Neural cell (in vitro differentiated cells): ENCODE results near the gene ODF2L. TPM values are rescaled to one million over a fixed set of nuclear protein-coding genes. Genes with fewer than 3 reads are reported as not detected.

ENCODE experiments used
- H2AFZ ChIP-seq: fragments of 200-600, 300-800 bp; sonication (generic), shearing (Covaris generic); 2 replicates; pipeline ENCODE4 v1.6.0; 2014; ENCODE audit warnings: low read depth, mild to moderate bottlenecking, antibody characterized with exemption, low read length, moderate library complexity
- H3F3A ChIP-seq: fragments of 200-600 bp; shearing (Covaris generic); 2 replicates; pipeline ENCODE4 v1.6.1; 2016; ENCODE audit warnings: mild to moderate bottlenecking, moderate library complexity, mixed read lengths, antibody characterized with exemption, low read length; ENCODE audit not compliant: insufficient read depth, poor library complexity, severe bottlenecking
- H3K27ac ChIP-seq: fragments of 200-600, 300-800 bp; sonication (generic), shearing (Covaris generic); 2 replicates; pipeline ENCODE4 v1.5.1; 2014; ENCODE audit warnings: mild to moderate bottlenecking, low read length, moderate library complexity
- H3K27me3 ChIP-seq: fragments of 300-800, 200-600 bp; sonication (generic), shearing (Covaris generic); 2 replicates; pipeline ENCODE4 v1.6.0; 2014; ENCODE audit warnings: mild to moderate bottlenecking, low read depth, low read length, moderate library complexity; ENCODE audit not compliant: insufficient read depth
- H3K36me3 ChIP-seq: fragments of 300-800, 200-600 bp; sonication (generic), shearing (Covaris generic); 2 replicates; pipeline ENCODE4 v1.5.1; 2014; ENCODE audit warnings: mild to moderate bottlenecking, antibody characterized with exemption, low read length, moderate library complexity; ENCODE audit not compliant: insufficient read depth
- H3K4me2 ChIP-seq: fragments of 300-800, 200-600 bp; sonication (generic), shearing (Covaris generic); 2 replicates; pipeline ENCODE4 v1.6.0; 2014; ENCODE audit warnings: mild to moderate bottlenecking, low read length
- H3K4me3 ChIP-seq: fragments of 300-800, 200-600 bp; sonication (generic), shearing (Covaris generic); 2 replicates; pipeline ENCODE4 v1.5.1; 2014; ENCODE audit warnings: mild to moderate bottlenecking, low read length, moderate library complexity
- H3K79me2 ChIP-seq: fragments of 200-600 bp; shearing (Covaris generic); replicated peaks from 2 replicates; pipeline ENCODE4 v1.6.0; 2014; ENCODE audit warnings: mild to moderate bottlenecking, low read length, moderate library complexity; ENCODE audit not compliant: insufficient read depth
- H3K9ac ChIP-seq: fragments of 300-800, 200-600 bp; sonication (generic), shearing (Covaris generic); 2 replicates; pipeline ENCODE4 v1.6.1; 2016; ENCODE audit warnings: mild to moderate bottlenecking, low read length, mixed read lengths
- H3K9me2 ChIP-seq: fragments of 200-600 bp; shearing (Covaris generic); 2 replicates; pipeline ENCODE4 v1.6.1; 2016; ENCODE audit warnings: mild to moderate bottlenecking, low read length, mixed read lengths; ENCODE audit not compliant: insufficient read depth
- H3K9me3 ChIP-seq: fragments of 200-600, 300-800 bp; sonication (generic), shearing (Covaris generic); 2 replicates; pipeline ENCODE4 v1.6.1; 2016; ENCODE audit warnings: mild to moderate bottlenecking, mixed run types, low read length, moderate library complexity, mixed read lengths
- H4K20me1 ChIP-seq: fragments of 200-600 bp; shearing (Covaris generic); 2 replicates; pipeline ENCODE4 v1.6.1; 2016; ENCODE audit warnings: mild to moderate bottlenecking, mixed run types; ENCODE audit not compliant: insufficient read depth
- EP300 ChIP-seq: fragments of 450-650 bp; conservative IDR thresholded peaks from 2 replicates; pipeline ENCODE4 v1.6.1; 2014; ENCODE audit warnings: antibody characterized with exemption, mild to moderate bottlenecking, moderate library complexity; ENCODE audit not compliant: poor library complexity, severe bottlenecking
- EZH2 ChIP-seq: fragments of 200-600, 300-800 bp; shearing (Covaris generic), sonication (generic); IDR thresholded peaks from 2 replicates; pipeline ENCODE4 v1.6.1; 2014; ENCODE audit warnings: antibody characterized with exemption, low read length, borderline replicate concordance, mild to moderate bottlenecking; ENCODE audit not compliant: insufficient read depth, poor library complexity, severe bottlenecking
- MXI1 ChIP-seq: fragments of 450-650 bp; conservative IDR thresholded peaks from 2 replicates; pipeline ENCODE4 v1.6.1; 2014; ENCODE audit warnings: antibody characterized with exemption, mild to moderate bottlenecking; ENCODE audit not compliant: poor library complexity, severe bottlenecking
- POLR2AphosphoS5 ChIP-seq: IDR thresholded peaks from 2 replicates; pipeline ENCODE4 v1.6.1; 2012
- RAD21 ChIP-seq: fragments of 450-650 bp; conservative IDR thresholded peaks from 2 replicates; pipeline ENCODE4 v1.6.1; 2014; ENCODE audit warnings: antibody characterized with exemption, mild to moderate bottlenecking, moderate library complexity
- REST ChIP-seq: IDR thresholded peaks from 2 replicates; pipeline ENCODE4 v1.6.1; 2012; ENCODE audit warnings: borderline replicate concordance
- SMC3 ChIP-seq: fragments of 450-650 bp; conservative IDR thresholded peaks from 2 replicates; pipeline ENCODE4 v1.6.1; 2014; ENCODE audit warnings: antibody characterized with exemption, mild to moderate bottlenecking, moderate library complexity; ENCODE audit not compliant: poor library complexity
- TAF1 ChIP-seq: IDR thresholded peaks from 2 replicates; pipeline ENCODE4 v1.6.1; 2012; ENCODE audit warnings: low read depth
- polyA plus RNA-seq: library from polyadenylated mRNA; depleted of rRNA; stranded (reverse); fragments of >200 nt; gene quantifications from 2 replicates; pipeline ENCODE4 v1.2.3, GENCODE V29; 2014
- TF ChIP-seq, protein P1 (sequence below): fragments of 450-650 bp; IDR thresholded peaks from 2 replicates; pipeline ENCODE4 v1.5.1; 2014; ENCODE audit warnings: antibody characterized with exemption, mild to moderate bottlenecking, moderate library complexity; ENCODE audit not compliant: poor library complexity, severe bottlenecking

Gene ODF2L
- polyA plus RNA-seq, 1 donor from 2014 or later: 138 TPM

DNA sequence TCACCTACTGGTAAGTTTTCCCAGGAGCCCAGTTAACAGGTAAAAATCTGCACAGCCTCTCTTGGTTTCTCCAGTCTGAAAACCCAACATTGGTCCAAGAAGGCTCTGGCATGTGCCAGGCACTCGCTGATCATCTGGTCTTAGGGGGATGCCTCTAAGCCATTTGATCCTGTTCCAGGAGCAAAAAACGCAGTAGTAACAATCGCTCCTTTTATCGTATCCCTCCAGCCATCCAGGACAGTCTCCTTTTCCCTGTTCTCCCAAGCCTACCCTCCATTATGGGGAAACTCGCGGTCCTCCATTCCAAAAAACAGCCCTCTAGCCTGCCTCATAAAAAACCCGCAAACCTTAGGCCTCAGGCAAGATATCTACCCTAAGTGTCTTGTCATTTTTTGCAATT is 56.2 kb downstream of the ODF2L start:
- no peak overlapping the region for H2AFZ ChIP-seq
- no peak overlapping the region for H3K27ac ChIP-seq
- H3K4me3 ChIP-seq: no peak overlapping the region
- H4K20me1 ChIP-seq: no peaks in the 10 kb centered on the region
- no peak for TF ChIP-seq EP300
- H3K9me3 ChIP-seq: no peaks in the 10 kb centered on the region
- no peaks in the 10 kb centered on the region for H3K9me2 ChIP-seq
- no peaks in the 10 kb centered on the region for H3K79me2 ChIP-seq
- no peaks in the 10 kb centered on the region for H3K27me3 ChIP-seq
- no peaks in the 10 kb centered on the region for H3F3A ChIP-seq
- H3K4me2 ChIP-seq: no peak overlapping the region
- no peak overlapping the region for H3K9ac ChIP-seq
- H3K36me3 ChIP-seq: no peaks in the 10 kb centered on the region

- no peak overlapping the region for H3K4me3 ChIP-seq
- no peaks in the 10 kb centered on the region for H3K27me3 ChIP-seq
- H3K9me2 ChIP-seq: no peaks in the 10 kb centered on the region
- H3K79me2 ChIP-seq: no peaks in the 10 kb centered on the region
- TF ChIP-seq REST: no peak
- TF ChIP-seq TAF1: no peak
- TF ChIP-seq RAD21: no peak
- no peak for TF ChIP-seq SMC3
- no peak for TF ChIP-seq MXI1
- no peak for TF ChIP-seq EZH2
- TF ChIP-seq, protein P1, sequence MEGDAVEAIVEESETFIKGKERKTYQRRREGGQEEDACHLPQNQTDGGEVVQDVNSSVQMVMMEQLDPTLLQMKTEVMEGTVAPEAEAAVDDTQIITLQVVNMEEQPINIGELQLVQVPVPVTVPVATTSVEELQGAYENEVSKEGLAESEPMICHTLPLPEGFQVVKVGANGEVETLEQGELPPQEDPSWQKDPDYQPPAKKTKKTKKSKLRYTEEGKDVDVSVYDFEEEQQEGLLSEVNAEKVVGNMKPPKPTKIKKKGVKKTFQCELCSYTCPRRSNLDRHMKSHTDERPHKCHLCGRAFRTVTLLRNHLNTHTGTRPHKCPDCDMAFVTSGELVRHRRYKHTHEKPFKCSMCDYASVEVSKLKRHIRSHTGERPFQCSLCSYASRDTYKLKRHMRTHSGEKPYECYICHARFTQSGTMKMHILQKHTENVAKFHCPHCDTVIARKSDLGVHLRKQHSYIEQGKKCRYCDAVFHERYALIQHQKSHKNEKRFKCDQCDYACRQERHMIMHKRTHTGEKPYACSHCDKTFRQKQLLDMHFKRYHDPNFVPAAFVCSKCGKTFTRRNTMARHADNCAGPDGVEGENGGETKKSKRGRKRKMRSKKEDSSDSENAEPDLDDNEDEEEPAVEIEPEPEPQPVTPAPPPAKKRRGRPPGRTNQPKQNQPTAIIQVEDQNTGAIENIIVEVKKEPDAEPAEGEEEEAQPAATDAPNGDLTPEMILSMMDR: no peak
- no peak for TF ChIP-seq EP300
- no peak for TF ChIP-seq POLR2AphosphoS5
- no peak overlapping the region for H3K27ac ChIP-seq
- H3K9ac ChIP-seq: no peak overlapping the region
- no peak overlapping the region for H3K4me2 ChIP-seq
- H3K36me3 ChIP-seq: no peaks in the 10 kb centered on the region
- H4K20me1 ChIP-seq: no peaks in the 10 kb centered on the region
- H3F3A ChIP-seq: no peaks in the 10 kb centered on the region
- no peaks in the 10 kb centered on the region for H3K9me3 ChIP-seq
- H2AFZ ChIP-seq: no peak overlapping the region
These were observed 56.9 kb downstream of the ODF2L start for GRCh38 chr1:86339014-86339812.
